PC-3 (cell line): Measurements from ENCODE around the gene CDH10. TPM values are rescaled to one million over a fixed set of nuclear protein-coding genes. Genes with fewer than 3 reads are reported as not detected.
A peak's percentile ranks its signal among the peaks of the same experiment; 100 is the strongest.

Experiments
- ATAC-seq: fragments of 200-7000 bp; cut with Tn5 transposase; 2 replicates; pipeline ENCODE4 v1.9.1; 2020; ENCODE audit warnings: mild to moderate bottlenecking, moderate library complexity
- BruUV-seq: library from RNA; stranded (reverse); fragments of 400-500 nt; replicated peaks from 2 replicates; lab custom pipeline; 2021; lab: Mats Ljungman, UMichigan
- CTCF ChIA-PET: fragments of 300-600 bp; sonication (Branson Sonifier 250); formaldehyde crosslinking; loops from one replicate; lab custom pipeline; 2022; ENCODE audit warnings: antibody characterized with exemption; lab: Charles Lee
- POLR2A ChIA-PET: fragments of 300-600 bp; sonication (Branson Sonifier 250); formaldehyde crosslinking; loops from one replicate; lab custom pipeline; 2022; ENCODE audit warnings: antibody characterized with exemption; ENCODE audit not compliant: unreplicated experiment; lab: Charles Lee
- DNase-seq: peaks from one replicate; pipeline ENCODE4 v3.0.0-alpha.2; 2015
- H2AFZ ChIP-seq: fragments of 300-600 bp; sonication (generic); 2 replicates; pipeline ENCODE4 v1.6.0; 2016; ENCODE audit warnings: antibody characterized with exemption, low read length
- H3F3A ChIP-seq: fragments of 300-600 bp; sonication (generic); one replicate; pipeline ENCODE4 v1.6.0; 2017; ENCODE audit warnings: antibody characterized with exemption, low read length, control low read depth, mild to moderate bottlenecking; ENCODE audit not compliant: unreplicated experiment
- H3K27ac ChIP-seq: fragments of 300-600 bp; sonication (generic); 2 replicates; pipeline ENCODE4 v1.5.1; 2016; ENCODE audit warnings: mild to moderate bottlenecking, low read length
- H3K27me3 ChIP-seq: fragments of 300-600 bp; sonication (generic); 2 replicates; pipeline ENCODE4 v1.6.1; 2016; ENCODE audit warnings: low read length, mixed read lengths
- H3K36me3 ChIP-seq: fragments of 300-600 bp; sonication (generic); 2 replicates; pipeline ENCODE4 v1.6.1; 2016; ENCODE audit warnings: low read depth, mixed run types, low read length, mixed read lengths
- H3K4me1 ChIP-seq: fragments of 300-600 bp; sonication (generic); 2 replicates; pipeline ENCODE4 v1.5.1; 2016; ENCODE audit warnings: low read length; ENCODE audit not compliant: insufficient read depth
- H3K4me2 ChIP-seq: fragments of 300-600 bp; sonication (generic); 2 replicates; pipeline ENCODE4 v1.6.0; 2016; ENCODE audit warnings: low read length
- H3K4me3 ChIP-seq: fragments of 300-600 bp; sonication (generic); 2 replicates; pipeline ENCODE4 v1.5.1; 2016; ENCODE audit warnings: mild to moderate bottlenecking, low read length, mixed read lengths
- H3K79me2 ChIP-seq: fragments of 300-600 bp; sonication (generic); 2 replicates; pipeline ENCODE4 v1.6.1; 2017; ENCODE audit warnings: low read length, mixed read lengths
- H3K9ac ChIP-seq: fragments of 300-600 bp; sonication (generic); 2 replicates; pipeline ENCODE4 v1.6.0; 2016; ENCODE audit warnings: mild to moderate bottlenecking, low read length
- H3K9me2 ChIP-seq: fragments of 300-600 bp; sonication (generic); replicated peaks from 2 replicates; pipeline ENCODE4 v1.6.1; 2016; ENCODE audit warnings: mixed run types, low read length, mixed read lengths
- H3K9me3 ChIP-seq: fragments of 300-600 bp; sonication (generic); 2 replicates; pipeline ENCODE4 v1.6.1; 2016; ENCODE audit warnings: low read length, mixed read lengths
- H4K20me1 ChIP-seq: fragments of 300-600 bp; sonication (generic); 2 replicates; pipeline ENCODE4 v1.6.1; 2016; ENCODE audit warnings: low read length, mixed read lengths
- CTCF ChIP-seq: fragments of 300-600 bp; sonication (generic); conservative IDR thresholded peaks from 2 replicates; pipeline ENCODE4 v1.5.1; 2017; ENCODE audit warnings: antibody characterized with exemption, low read depth, mild to moderate bottlenecking, low read length
- EZH2 ChIP-seq: fragments of 300-600 bp; sonication (generic); IDR thresholded peaks from one replicate; pipeline ENCODE4 v1.6.1; 2017; ENCODE audit warnings: antibody characterized with exemption, mild to moderate bottlenecking, low read length; ENCODE audit not compliant: unreplicated experiment
- EZH2phosphoT487 ChIP-seq: fragments of 300-600 bp; sonication (generic); IDR thresholded peaks from 2 replicates; pipeline ENCODE4 v1.6.1; 2018; ENCODE audit warnings: mild to moderate bottlenecking, antibody characterized with exemption, low read length, borderline replicate concordance
- intact Hi-C: fragments of 100-400 bp; cut with micrococcal nuclease; formaldehyde crosslinking; loops from 2 replicates; pipeline ENCODE4 v1.9.0; 2023
- total RNA-seq: library from RNA; depleted of rRNA; stranded (reverse); fragments of >200 nt; gene quantifications from 2 replicates; pipeline ENCODE4 v1.2.3, GENCODE V29; 2014

CDH10 gene
- total RNA-seq, 1 experiment from 2014 or later, result not detected

GRCh38 chr5:24487368-24488229, 157.2 kb downstream of the CDH10 start:
- no TSS peak for BruUV-seq
- Histone ChIP-seq H3F3A (no peaks in the 10 kb centered on the region), H3K4me1 (0 out of 2 replicates have a peak, but pooled peaks cover 3% of the 10 kb centered on the region), H3K9ac (no peak overlapping the region), H3K9me3 (no peaks in the 10 kb centered on the region), H3K79me2 (no peaks in the 10 kb centered on the region), H3K27ac (no peak overlapping the region), H3K4me2 (no peak overlapping the region), H4K20me1 (no peaks in the 10 kb centered on the region), H3K9me2 (no peaks in the 10 kb centered on the region), H3K27me3 (no peaks in the 10 kb centered on the region), H3K36me3 (no peaks in the 10 kb centered on the region), H3K4me3 (no peak overlapping the region), H2AFZ (peak overlapping the region; percentile 28)
- DNase-seq (no peak), ATAC-seq (no peak)
- intact Hi-C loops, result no loop called here
- TF ChIP-seq EZH2phosphoT487, result no peak
- no peak for TF ChIP-seq CTCF
- TF ChIP-seq EZH2, result no peak
- ChIA-PET CTCF (no interaction called here), POLR2A (no interaction called here)

GRCh38 chr5:24480952-24481351, 163.8 kb downstream of the CDH10 start:
- CTCF ChIA-PET, result no interaction called here
- H3K27ac ChIP-seq, result no peak overlapping the region
- intact Hi-C loops, result no loop called here
- no TSS peak for BruUV-seq
- H3K4me3 ChIP-seq, result no peak overlapping the region
- ATAC-seq (no peak), DNase-seq (no peak)
- H3K9me3 ChIP-seq, result no peaks in the 10 kb centered on the region
- no peaks in the 10 kb centered on the region for H3K27me3 ChIP-seq
- no peaks in the 10 kb centered on the region for H3K36me3 ChIP-seq
- POLR2A ChIA-PET, result no interaction called here
- H3K4me2 ChIP-seq, result no peak overlapping the region
- no peak overlapping the region for H2AFZ ChIP-seq
- H3K9me2 ChIP-seq, result no peaks in the 10 kb centered on the region
- H3F3A ChIP-seq, result no peaks in the 10 kb centered on the region
- H4K20me1 ChIP-seq, result no peaks in the 10 kb centered on the region
- no peak overlapping the region for H3K9ac ChIP-seq
- no peaks in the 10 kb centered on the region for H3K79me2 ChIP-seq
- H3K4me1 ChIP-seq, result no peaks in the 10 kb centered on the region
- TF ChIP-seq CTCF (no peak), EZH2 (no peak), EZH2phosphoT487 (no peak)

GRCh38 chr5:24477958-24478357, 166.8 kb downstream of the CDH10 start:
- H2AFZ ChIP-seq, result no peak overlapping the region
- no peaks in the 10 kb centered on the region for H3K9me3 ChIP-seq
- no peaks in the 10 kb centered on the region for H4K20me1 ChIP-seq
- no peak for ATAC-seq
- no peaks in the 10 kb centered on the region for H3K9me2 ChIP-seq
- no peaks in the 10 kb centered on the region for H3K27me3 ChIP-seq
- H3K79me2 ChIP-seq, result no peaks in the 10 kb centered on the region
- no peaks in the 10 kb centered on the region for H3K4me1 ChIP-seq
- TF ChIP-seq EZH2 (no peak), CTCF (no peak), EZH2phosphoT487 (no peak)
- no peak for DNase-seq
- intact Hi-C loops, result no loop called here
- no TSS peak for BruUV-seq
- no peak overlapping the region for H3K27ac ChIP-seq
- POLR2A ChIA-PET, result no interaction called here
- no peaks in the 10 kb centered on the region for H3F3A ChIP-seq
- H3K4me2 ChIP-seq, result no peak overlapping the region
- CTCF ChIA-PET, result no interaction called here
- H3K4me3 ChIP-seq, result no peak overlapping the region
- no peak overlapping the region for H3K9ac ChIP-seq
- no peaks in the 10 kb centered on the region for H3K36me3 ChIP-seq
